Measurements from ENCODE around the gene USP26.

USP26 gene, protein sequence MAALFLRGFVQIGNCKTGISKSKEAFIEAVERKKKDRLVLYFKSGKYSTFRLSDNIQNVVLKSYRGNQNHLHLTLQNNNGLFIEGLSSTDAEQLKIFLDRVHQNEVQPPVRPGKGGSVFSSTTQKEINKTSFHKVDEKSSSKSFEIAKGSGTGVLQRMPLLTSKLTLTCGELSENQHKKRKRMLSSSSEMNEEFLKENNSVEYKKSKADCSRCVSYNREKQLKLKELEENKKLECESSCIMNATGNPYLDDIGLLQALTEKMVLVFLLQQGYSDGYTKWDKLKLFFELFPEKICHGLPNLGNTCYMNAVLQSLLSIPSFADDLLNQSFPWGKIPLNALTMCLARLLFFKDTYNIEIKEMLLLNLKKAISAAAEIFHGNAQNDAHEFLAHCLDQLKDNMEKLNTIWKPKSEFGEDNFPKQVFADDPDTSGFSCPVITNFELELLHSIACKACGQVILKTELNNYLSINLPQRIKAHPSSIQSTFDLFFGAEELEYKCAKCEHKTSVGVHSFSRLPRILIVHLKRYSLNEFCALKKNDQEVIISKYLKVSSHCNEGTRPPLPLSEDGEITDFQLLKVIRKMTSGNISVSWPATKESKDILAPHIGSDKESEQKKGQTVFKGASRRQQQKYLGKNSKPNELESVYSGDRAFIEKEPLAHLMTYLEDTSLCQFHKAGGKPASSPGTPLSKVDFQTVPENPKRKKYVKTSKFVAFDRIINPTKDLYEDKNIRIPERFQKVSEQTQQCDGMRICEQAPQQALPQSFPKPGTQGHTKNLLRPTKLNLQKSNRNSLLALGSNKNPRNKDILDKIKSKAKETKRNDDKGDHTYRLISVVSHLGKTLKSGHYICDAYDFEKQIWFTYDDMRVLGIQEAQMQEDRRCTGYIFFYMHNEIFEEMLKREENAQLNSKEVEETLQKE

DNA sequence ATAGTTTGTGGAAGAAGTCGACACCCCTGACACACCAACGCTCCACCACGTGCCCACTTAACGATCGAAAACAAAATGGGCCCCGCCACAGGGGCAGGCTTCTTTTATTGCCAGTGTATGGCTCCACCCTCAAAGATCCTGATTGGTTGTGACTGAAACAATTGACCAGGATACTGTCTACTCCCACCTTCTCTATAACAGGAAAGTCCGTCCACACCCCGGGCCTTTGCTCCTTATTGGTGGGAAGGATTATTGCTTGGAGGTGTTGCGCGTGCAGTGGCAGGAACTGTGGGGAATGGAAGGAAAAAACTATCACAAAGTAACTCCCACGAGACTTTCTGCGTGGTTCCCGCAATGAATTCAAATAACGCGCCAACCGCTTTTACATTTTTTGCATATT lies at the start of gene USP26:
Gene USP26, minus strand, starts transcription at position 79 of the 400 bp plus-strand sequence. CDS start 68,889 bp downstream, outside the sequence.
- H3K9ac ChIP-seq (ENCODE audit: low read length), result no peak within 1 kb of the TSS
- H3K79me2 ChIP-seq (ENCODE audit: insufficient read depth, low read length), result no peaks in the 10 kb centered on the region
- H3K9me2 ChIP-seq (ENCODE audit: low read depth, low read length), result no peaks in the 10 kb centered on the region
- no peaks in the 10 kb centered on the region for H3K36me3 ChIP-seq (ENCODE audit: insufficient read depth, low read length)
- H3K9me3 ChIP-seq (ENCODE audit: low read length), result no peaks in the 10 kb centered on the region
- H3K4me1 ChIP-seq (ENCODE audit: insufficient read depth, low read length, severe bottlenecking), result peaks cover 4% of the 10 kb centered on the region
- H3K27me3 ChIP-seq (ENCODE audit: insufficient read depth, low read length), result no peaks in the 10 kb centered on the region
- no peak within 1 kb of the TSS for H2AFZ ChIP-seq (ENCODE audit: low read length)
- no peak within 1 kb of the TSS for H3K4me3 ChIP-seq (ENCODE audit: low read depth, low read length, poor library complexity, severe bottlenecking)
- H3K4me2 ChIP-seq (ENCODE audit: low read length), result no peak within 1 kb of the TSS
- no peak for TF ChIP-seq EZH2 (IDR thresholded peaks at IDR 0.05; ENCODE audit: borderline replicate concordance, low read length)
- TF ChIP-seq, protein P1, sequence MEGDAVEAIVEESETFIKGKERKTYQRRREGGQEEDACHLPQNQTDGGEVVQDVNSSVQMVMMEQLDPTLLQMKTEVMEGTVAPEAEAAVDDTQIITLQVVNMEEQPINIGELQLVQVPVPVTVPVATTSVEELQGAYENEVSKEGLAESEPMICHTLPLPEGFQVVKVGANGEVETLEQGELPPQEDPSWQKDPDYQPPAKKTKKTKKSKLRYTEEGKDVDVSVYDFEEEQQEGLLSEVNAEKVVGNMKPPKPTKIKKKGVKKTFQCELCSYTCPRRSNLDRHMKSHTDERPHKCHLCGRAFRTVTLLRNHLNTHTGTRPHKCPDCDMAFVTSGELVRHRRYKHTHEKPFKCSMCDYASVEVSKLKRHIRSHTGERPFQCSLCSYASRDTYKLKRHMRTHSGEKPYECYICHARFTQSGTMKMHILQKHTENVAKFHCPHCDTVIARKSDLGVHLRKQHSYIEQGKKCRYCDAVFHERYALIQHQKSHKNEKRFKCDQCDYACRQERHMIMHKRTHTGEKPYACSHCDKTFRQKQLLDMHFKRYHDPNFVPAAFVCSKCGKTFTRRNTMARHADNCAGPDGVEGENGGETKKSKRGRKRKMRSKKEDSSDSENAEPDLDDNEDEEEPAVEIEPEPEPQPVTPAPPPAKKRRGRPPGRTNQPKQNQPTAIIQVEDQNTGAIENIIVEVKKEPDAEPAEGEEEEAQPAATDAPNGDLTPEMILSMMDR (IDR thresholded peaks at IDR 0.05; ENCODE audit: low read length), result no peak
- no peaks in the 10 kb centered on the region for H3F3A ChIP-seq (ENCODE audit: insufficient read depth, low read length)
- H3K27ac ChIP-seq (ENCODE audit: low read depth, low read length, poor library complexity, severe bottlenecking), result no peak within 1 kb of the TSS
- no peaks in the 10 kb centered on the region for H4K20me1 ChIP-seq (ENCODE audit: insufficient read depth, low read length)

DNA sequence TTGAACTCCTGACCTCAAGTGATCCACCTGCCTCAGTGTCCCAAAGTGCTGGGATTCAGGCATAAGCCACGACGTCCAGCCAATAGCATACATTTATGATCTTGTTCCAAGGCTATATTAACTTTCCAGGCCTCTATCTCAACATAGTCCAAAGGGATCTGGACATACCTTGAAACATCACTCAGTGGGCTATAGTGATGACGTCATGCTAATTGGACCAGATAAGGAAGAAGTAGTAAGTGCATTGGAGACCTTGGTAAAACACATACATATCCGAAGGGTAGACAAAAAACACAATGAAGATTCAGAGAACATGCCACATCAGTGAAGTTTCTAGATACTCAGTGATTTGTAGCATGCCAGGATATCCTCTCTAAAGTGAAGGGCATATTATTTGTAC lies 37.4 kb upstream of the USP26 start:
- no peak overlapping the region for H2AFZ ChIP-seq (ENCODE audit: low read length)
- H3K27me3 ChIP-seq (ENCODE audit: insufficient read depth, low read length), result no peaks in the 10 kb centered on the region

DNA sequence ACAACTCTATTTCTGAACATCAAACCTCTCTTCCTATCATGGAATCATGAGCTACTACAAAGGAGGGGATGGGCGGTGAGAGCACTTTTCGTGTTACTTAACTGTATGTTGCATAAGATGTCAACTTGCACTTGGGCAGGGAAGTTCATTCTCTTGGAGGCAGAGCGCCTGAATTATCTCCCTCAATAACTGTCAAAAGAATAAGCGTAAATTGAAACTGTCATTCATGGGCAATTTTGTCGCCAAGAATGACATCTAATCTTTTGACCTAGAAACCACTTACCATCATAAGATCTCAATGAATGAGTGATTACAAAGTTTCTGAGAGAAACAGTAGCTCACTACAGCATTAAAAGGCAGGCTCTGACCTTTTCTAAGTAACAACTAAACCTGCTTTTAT lies 23.5 kb upstream of the USP26 start:
- H3K9me2 ChIP-seq (ENCODE audit: low read depth, low read length), result no peaks in the 10 kb centered on the region
- TF ChIP-seq, protein P1 (IDR thresholded peaks at IDR 0.05; ENCODE audit: low read length), result no peak
- no peak for TF ChIP-seq EZH2 (IDR thresholded peaks at IDR 0.05; ENCODE audit: borderline replicate concordance, low read length)
- no peak overlapping the region for H3K4me3 ChIP-seq (ENCODE audit: low read depth, low read length, poor library complexity, severe bottlenecking)
- no peaks in the 10 kb centered on the region for H3K79me2 ChIP-seq (ENCODE audit: insufficient read depth, low read length)
- no peak overlapping the region for H3K9ac ChIP-seq (ENCODE audit: low read length)
- H3K27ac ChIP-seq (ENCODE audit: low read depth, low read length, poor library complexity, severe bottlenecking), result no peak overlapping the region
- H3F3A ChIP-seq (ENCODE audit: insufficient read depth, low read length), result no peaks in the 10 kb centered on the region
- no peaks in the 10 kb centered on the region for H3K9me3 ChIP-seq (ENCODE audit: low read length)
- no peaks in the 10 kb centered on the region for H4K20me1 ChIP-seq (ENCODE audit: insufficient read depth, low read length)
- H3K27me3 ChIP-seq (ENCODE audit: insufficient read depth, low read length), result no peaks in the 10 kb centered on the region
- H2AFZ ChIP-seq (ENCODE audit: low read length), result no peak overlapping the region
- no peaks in the 10 kb centered on the region for H3K4me1 ChIP-seq (ENCODE audit: insufficient read depth, low read length, severe bottlenecking)
- no peak overlapping the region for H3K4me2 ChIP-seq (ENCODE audit: low read length)
- no peaks in the 10 kb centered on the region for H3K36me3 ChIP-seq (ENCODE audit: insufficient read depth, low read length)

More for the DNA sequence above, 37.4 kb upstream of the USP26 start:
- Histone ChIP-seq H3K79me2 (ENCODE audit: insufficient read depth, low read length) (no peaks in the 10 kb centered on the region), H3K27ac (ENCODE audit: low read depth, low read length, poor library complexity, severe bottlenecking) (no peak overlapping the region), H3F3A (ENCODE audit: insufficient read depth, low read length) (no peaks in the 10 kb centered on the region), H3K4me2 (ENCODE audit: low read length) (no peak overlapping the region), H4K20me1 (ENCODE audit: insufficient read depth, low read length) (no peaks in the 10 kb centered on the region), H3K9ac (ENCODE audit: low read length) (no peak overlapping the region), H3K36me3 (ENCODE audit: insufficient read depth, low read length) (no peaks in the 10 kb centered on the region), H3K4me3 (ENCODE audit: low read depth, low read length, poor library complexity, severe bottlenecking) (no peak overlapping the region), H3K4me1 (ENCODE audit: insufficient read depth, low read length, severe bottlenecking) (no peaks in the 10 kb centered on the region), H3K9me2 (ENCODE audit: low read depth, low read length) (no peaks in the 10 kb centered on the region), H3K9me3 (ENCODE audit: low read length) (no peaks in the 10 kb centered on the region)
- TF ChIP-seq, protein P1 (IDR thresholded peaks at IDR 0.05; ENCODE audit: low read length), result no peak
- TF ChIP-seq EZH2 (IDR thresholded peaks at IDR 0.05; ENCODE audit: borderline replicate concordance, low read length), result no peak

Measured in OCI-LY1 (cell line).